ENCODE data around the gene RAD51B.

- TF ChIP-seq CTCF (IDR thresholded peaks at IDR 0.05) (no peak), POLR2AphosphoS5 (IDR thresholded peaks at IDR 0.05; ENCODE audit: insufficient read depth in 1 of 2, low read depth in 1 of 2) (no peak)
These were observed 352.6 kb downstream of the RAD51B start for GRCh38 chr14:68172216-68172615.

Data from vagina (tissue), 2 donors.